ENCODE data around the gene OR6S1.

Gene OR6S1

DNA sequence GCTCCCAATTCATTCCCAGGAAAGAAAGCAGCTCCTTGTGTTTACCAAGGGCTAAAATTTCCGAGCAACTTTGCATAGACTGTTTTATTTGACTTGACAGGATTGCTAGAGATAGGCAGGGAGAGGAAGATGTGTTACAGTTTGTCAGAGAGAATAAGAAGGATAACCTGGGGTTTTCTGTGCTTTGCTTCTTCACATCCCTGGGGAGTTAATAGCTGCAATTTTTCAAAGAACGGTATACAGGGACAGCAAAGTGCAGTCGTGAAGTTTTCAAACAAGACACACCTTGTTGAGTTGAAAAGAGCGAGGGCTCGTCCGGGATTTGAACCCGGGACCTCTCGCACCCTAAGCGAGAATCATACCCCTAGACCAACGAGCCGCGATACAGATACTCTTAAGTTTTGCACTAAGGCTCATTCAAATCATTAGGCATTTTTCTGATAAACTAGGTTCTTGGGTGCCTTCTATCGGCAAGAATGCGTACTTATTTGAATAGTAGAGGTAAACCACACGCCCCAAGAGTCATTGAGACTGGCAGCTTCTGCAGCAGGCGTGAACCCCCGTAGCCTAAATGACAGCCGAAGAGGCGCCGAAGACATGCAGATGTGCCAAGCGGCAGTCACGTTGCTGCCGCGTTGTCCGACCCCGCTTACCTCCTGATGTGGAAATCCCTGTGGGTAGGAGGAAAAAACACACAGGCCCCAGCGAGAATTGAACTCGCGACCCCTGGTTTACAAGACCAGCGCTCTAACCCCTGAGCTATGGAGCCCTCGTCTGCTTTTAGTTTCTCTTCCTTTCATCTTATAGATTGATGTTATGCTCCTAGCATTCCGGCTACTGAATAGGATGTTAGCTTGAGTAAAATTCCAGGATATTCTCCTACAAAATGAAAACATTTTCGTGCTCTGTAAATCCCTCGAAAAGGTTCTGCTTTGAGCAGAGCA, 28.1 kb downstream of the OR6S1 start:
- H3K4me3 ChIP-seq (ENCODE audit: low read length): peak overlapping the region; percentile 77
- peak; percentile 94 for DNase-seq (ENCODE audit: low read depth)
- TF ChIP-seq CTCF (IDR thresholded peaks at IDR 0.05; ENCODE audit: insufficient read depth, low read depth, low read length, missing control alignments): peak; percentile 73

DNA sequence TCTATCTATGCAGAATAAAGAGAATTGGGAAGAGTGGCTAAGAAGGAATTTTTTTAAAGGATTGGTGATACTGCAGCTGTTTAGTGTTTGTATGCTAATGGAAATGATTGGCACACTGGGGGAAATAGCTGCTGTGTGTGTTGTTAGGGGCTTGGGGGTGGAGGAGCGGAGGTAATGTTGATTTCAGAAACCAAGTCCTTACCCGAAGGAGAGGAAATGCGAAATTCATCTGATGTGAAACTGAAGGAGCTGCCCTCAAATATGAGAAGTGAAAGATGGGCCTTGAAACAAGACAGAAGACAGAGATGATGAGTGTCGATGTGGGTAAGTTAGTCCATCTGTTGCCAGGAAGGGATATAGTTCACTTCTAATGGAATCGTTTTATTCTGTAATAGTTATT, 29.1 kb downstream of the OR6S1 start:
- no peak overlapping the region for H3K4me3 ChIP-seq (ENCODE audit: low read length)
- DNase-seq (ENCODE audit: low read depth): no peak

DNA sequence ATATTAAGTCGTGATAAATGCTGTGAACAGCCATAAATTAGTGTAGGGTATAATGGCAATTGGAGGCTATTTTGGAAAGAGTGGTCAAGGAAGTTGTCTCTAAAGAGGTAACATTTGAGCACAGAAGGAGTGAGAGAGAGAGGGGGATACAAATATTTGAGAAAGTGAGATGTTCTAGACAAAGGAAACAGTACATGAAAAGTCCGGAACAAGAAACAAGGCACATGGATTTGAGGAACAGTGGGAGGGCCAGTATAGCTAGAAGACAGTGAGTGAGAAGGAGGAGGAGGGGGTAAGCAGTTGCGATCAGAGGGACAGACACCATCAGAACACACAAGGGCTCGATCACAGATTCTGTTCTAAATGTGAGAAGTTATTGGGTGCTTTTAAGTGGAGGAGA, 30.2 kb downstream of the OR6S1 start:
- no peak for DNase-seq (ENCODE audit: low read depth)
- H3K4me3 ChIP-seq (ENCODE audit: low read length): no peak overlapping the region
- no peak for TF ChIP-seq CTCF (IDR thresholded peaks at IDR 0.05; ENCODE audit: insufficient read depth, low read depth, low read length, missing control alignments)

More for the DNA sequence above, 29.1 kb downstream of the OR6S1 start:
- TF ChIP-seq CTCF (IDR thresholded peaks at IDR 0.05; ENCODE audit: insufficient read depth, low read depth, low read length, missing control alignments): no peak

DNA sequence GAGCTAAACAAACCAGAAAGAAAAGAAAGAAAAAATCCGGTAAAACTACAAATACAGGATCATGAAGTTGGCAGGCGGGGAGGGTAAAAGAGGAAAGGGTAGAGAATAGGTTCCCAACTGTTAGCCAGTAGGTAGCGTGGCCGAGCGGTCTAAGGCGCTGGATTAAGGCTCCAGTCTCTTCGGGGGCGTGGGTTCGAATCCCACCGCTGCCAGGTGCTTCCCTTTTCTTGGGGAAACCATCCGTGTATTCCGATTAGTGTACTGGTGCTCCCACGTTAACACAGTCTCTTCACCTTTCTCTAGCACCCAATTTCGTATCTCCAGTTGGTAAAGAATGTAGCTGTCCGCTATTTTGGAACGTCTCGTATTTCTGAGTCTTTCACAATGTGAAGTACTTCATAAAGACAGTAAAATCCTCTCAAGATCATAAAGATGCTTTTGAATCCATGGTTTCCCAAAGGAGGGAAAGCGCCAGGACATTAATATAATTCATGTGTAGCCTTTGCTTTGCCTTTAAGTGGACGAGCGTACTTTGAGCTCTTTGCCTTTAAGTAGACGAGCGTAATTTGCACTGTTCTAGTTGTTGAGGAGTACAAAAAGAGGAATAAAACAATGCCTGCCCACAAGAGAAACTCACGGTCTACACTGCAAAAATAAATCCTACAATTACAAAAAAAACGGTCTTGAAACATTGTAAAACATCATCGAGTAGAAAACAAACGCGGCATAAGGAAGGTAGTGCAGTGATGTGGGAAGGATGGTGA, 31.3 kb downstream of the OR6S1 start:
- H3K4me3 ChIP-seq (ENCODE audit: low read length): peak overlapping the region; percentile 87
- DNase-seq (ENCODE audit: low read depth): peak; percentile 78
- peak; percentile 4 for TF ChIP-seq CTCF (IDR thresholded peaks at IDR 0.05; ENCODE audit: insufficient read depth, low read depth, low read length, missing control alignments)

GRCh38 chr14:20609215-20610001, 32.1 kb downstream of the OR6S1 start:
- TF ChIP-seq CTCF (IDR thresholded peaks at IDR 0.05; ENCODE audit: insufficient read depth, low read depth, low read length, missing control alignments): peak; percentile 95
- H3K4me3 ChIP-seq (ENCODE audit: low read length): peak overlapping the region; percentile 87
- peak; percentile 91 for DNase-seq (ENCODE audit: low read depth)

DNA sequence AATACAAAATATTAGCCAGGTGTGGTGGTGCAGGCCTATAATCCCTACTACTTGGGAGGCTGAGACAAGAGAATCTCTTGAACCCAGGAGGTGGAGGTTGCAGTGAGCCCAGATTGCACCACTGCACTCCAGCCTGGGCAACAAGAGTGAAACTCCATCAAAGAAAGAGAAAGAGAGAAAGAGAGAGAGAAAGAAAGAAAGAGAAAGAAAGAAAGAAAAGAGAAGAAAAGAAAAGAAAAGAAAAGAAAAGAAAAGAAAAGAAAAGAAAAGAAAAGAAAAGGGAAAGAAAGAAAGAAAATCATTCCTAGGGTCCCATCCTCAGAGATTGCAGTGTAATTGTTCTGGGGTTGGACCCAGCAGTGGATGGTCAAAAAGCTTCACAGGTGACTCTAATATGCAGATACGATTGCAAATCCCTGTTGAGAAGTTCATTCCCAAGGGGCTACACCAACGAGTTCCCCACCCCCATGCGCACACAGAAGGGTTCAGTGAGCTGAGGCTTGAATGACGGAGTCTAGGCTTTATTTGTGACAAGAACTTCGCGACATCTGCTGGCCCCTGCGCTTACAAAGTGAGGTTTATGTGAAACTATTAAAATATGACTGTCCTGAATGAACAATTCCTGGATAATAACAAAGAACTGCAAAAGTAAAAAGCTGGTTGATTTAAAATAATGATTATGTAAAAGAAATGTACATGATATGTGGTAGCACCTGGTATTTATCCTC, 32.9 kb downstream of the OR6S1 start:
- no peak overlapping the region for H3K4me3 ChIP-seq (ENCODE audit: low read length)
- no peak for TF ChIP-seq CTCF (IDR thresholded peaks at IDR 0.05; ENCODE audit: insufficient read depth, low read depth, low read length, missing control alignments)
- DNase-seq (ENCODE audit: low read depth): no peak
